Duodenal mucosa (tissue), 2 donors: Measurements from ENCODE around the gene IDI2.
A peak's percentile ranks its signal among the peaks of the same experiment; 100 is the strongest.

Source experiments
- H3K27ac ChIP-seq: one replicate; pipeline ENCODE4 v1.7.0; 2013; ENCODE audit warnings: low read depth, low read length
- H3K27me3 ChIP-seq, 2 donors: one replicate each; pipeline ENCODE4 v1.7.0; 2013; ENCODE audit warnings: low read length in 2 of 2, control low read depth in 1 of 2; ENCODE audit not compliant: insufficient read depth in 2 of 2, control insufficient read depth in 1 of 2
- H3K36me3 ChIP-seq, 2 donors: one replicate each; pipeline ENCODE4 v1.7.0; 2013; ENCODE audit warnings: low read length in 2 of 2, control low read depth in 1 of 2; ENCODE audit not compliant: insufficient read depth in 2 of 2, control insufficient read depth in 1 of 2
- H3K4me1 ChIP-seq, 2 donors: one replicate each; pipeline ENCODE4 v1.7.0; 2013; ENCODE audit warnings: low read length in 2 of 2, control low read depth in 1 of 2; ENCODE audit not compliant: insufficient read depth in 2 of 2, control insufficient read depth in 1 of 2
- H3K4me3 ChIP-seq, 2 donors: one replicate each; pipeline ENCODE4 v1.7.0; 2013; ENCODE audit warnings: low read length in 2 of 2, low read depth in 1 of 2
- H3K9ac ChIP-seq, 2 donors: one replicate each; pipeline ENCODE4 v1.7.0; 2013; ENCODE audit warnings: low read length in 2 of 2, low read depth in 1 of 2
- H3K9me3 ChIP-seq, 2 donors: one replicate each; pipeline ENCODE4 v1.7.0; 2013; ENCODE audit warnings: low read length in 2 of 2, control low read depth in 1 of 2; ENCODE audit not compliant: control insufficient read depth in 1 of 2

IDI2 gene

DNA sequence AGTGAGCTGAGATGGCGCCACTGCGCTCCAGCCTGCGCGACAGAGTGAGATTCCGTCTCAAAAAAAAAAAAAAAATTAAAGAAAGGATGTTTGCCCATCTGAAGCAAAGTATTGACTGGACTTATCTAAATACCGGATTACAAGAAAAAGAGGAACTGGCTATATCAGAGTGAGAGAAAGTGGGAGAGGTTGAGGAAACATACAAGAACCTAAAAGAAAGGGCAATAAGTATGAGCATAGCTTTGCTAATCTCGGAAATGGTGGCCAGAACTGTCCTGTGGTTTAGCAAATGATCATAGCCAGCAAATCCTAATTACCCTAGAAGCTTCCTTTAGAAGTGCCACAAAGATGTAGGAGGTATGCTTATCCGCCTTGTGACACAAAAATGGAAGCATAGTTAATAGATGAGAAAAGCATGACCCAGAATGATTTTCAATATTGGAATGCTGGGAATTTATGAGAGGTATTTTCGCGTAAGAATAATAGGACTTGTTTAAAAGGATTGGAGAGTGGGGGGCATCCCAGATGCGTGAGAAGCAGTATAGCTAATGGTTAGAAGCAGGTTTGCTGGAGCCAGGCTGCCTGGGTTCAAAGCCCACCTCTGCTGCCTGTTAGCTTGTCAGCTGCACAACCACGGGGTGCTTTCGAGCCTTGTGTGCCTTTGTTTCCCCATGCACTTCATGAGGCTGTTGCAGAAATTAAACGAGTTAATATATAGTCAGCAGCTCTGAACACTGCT is 38.6 kb downstream of the IDI2 start:
- H3K4me3 ChIP-seq, result peak overlapping the region; percentile 91 to 95
- H3K27ac ChIP-seq, result no peak overlapping the region
- H3K36me3 ChIP-seq, result no peaks in the 10 kb centered on the region
- peaks cover 25 to 33% of the 10 kb centered on the region in 2 donors for H3K4me1 ChIP-seq
- H3K9me3 ChIP-seq, result no peaks in the 10 kb centered on the region
- no peaks in the 10 kb centered on the region for H3K27me3 ChIP-seq
- peak overlapping the region; percentile 85 to 94 for H3K9ac ChIP-seq

DNA sequence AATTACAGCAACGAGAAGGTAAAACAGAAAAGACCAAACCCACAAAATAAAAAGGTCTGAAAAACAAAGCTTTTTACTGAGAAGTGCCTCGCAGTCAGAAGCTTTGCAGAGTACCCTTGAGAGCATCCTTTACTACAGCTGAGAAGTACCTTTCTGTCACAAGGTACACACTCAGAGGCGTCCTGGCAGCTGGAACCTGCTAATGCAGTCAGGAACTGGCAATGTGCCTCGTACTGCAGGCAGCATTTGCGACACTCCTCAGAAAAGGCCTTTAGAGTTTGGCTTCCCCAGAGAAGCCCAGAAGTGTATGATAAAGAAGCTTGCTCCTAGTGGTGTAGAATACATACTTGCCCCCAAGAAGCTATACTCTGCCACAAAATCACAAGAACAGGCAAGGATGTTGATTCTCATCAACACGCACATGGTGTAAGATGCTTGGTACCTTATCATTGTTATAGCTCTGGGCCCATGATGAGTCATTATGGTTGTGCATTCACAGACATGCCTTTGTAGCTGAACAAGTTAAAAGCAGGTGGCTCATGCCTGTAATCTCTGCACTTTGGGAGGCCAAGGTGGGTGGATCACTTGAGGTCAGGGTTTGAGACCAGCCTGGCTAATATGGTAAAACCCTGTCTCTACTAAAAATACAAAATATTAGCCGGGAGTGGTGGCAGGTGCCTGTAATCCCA is 39.4 kb downstream of the IDI2 start:
- no peak overlapping the region for H3K9ac ChIP-seq
- H3K27me3 ChIP-seq, result no peaks in the 10 kb centered on the region
- H3K4me1 ChIP-seq, result peaks cover 25 to 33% of the 10 kb centered on the region in 2 donors
- H3K36me3 ChIP-seq, result no peaks in the 10 kb centered on the region
- H3K4me3 ChIP-seq, result no peak overlapping the region
- H3K27ac ChIP-seq, result no peak overlapping the region
- H3K9me3 ChIP-seq, result no peaks in the 10 kb centered on the region

DNA sequence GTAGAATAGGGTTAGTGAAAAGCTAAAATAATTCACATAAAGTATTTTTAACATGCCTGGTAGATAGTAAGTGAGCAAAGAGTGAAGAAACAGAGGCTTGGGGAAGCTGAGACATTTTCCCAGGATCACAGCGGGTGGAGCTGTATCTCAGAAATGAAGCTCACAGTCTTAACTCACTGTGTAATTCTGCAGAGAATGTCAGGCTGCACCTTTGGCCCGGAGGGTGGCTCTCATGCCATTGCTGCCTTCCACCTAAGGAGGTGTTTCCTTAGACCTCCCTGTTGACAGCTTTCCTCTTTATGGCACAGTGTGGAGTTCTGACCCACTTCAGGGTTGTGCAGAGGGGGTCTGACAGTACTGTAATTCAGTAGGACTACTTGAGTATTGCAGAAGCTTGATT is 40.3 kb downstream of the IDI2 start:
- Histone ChIP-seq H3K4me1 (peaks cover 25 to 33% of the 10 kb centered on the region in 2 donors), H3K9ac (no peak overlapping the region), H3K36me3 (peaks cover 0 to 3% of the 10 kb centered on the region in 2 donors), H3K27ac (no peak overlapping the region), H3K27me3 (no peaks in the 10 kb centered on the region), H3K4me3 (no peak overlapping the region), H3K9me3 (peaks cover 3 to 9% of the 10 kb centered on the region in 2 donors)

DNA sequence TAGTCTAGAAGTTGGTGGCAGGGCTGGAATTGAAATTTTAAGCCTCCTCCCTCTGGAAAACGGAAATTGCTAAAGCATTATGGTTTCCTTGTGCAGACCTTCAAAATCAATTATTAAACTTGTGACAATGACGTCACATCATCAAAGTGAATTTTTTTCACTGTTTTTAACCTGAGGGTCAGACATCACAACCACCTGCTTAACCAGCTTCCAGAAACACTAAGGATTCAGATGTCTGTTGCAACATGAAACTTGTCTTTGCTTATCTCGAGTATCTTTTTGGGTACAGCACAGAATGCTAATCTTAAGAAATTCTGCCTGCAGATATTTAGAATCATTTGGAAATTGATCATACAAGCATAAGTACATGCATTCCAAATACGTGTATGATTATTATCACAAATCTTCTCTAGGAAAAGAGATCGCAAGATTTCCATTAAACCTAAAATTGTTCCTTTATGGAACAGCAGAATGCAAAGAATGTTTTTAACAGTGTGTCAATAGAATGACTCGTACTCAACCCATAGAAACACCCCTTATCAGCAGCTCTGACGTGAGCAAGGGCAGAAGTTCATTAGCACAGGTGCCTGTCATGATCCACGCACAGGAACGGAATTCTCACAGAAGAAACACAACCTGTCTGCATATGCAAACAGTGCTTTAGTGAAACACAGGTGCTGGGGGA is 41.5 kb downstream of the IDI2 start:
- H3K4me1 ChIP-seq, result peaks cover 16 to 25% of the 10 kb centered on the region in 2 donors
- no peak overlapping the region for H3K27ac ChIP-seq
- H3K4me3 ChIP-seq, result no peak overlapping the region
- H3K27me3 ChIP-seq, result no peaks in the 10 kb centered on the region
- no peak overlapping the region for H3K9ac ChIP-seq
- peaks cover 0 to 5% of the 10 kb centered on the region in 2 donors for H3K36me3 ChIP-seq
- H3K9me3 ChIP-seq, result peaks cover 10 to 17% of the 10 kb centered on the region in 2 donors

DNA sequence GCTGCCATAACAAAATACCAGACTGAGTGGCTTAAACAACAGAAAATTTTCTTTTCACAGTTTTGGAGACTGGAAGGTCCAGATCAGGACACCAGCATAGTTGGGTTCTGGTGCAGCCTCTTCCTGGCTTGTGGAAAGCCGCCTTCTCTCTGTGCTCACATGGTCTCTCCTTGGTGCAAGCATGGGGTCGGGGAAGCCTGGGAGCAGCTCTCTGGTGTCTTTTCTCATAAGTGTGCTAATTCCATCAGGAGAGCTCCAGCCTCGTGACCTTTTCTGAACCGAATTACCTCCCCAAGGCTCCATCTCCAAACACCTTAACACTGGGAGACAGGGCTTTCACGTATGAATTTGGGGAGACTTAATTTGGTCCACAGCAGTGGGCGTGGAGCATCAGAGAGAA is 42.3 kb downstream of the IDI2 start:
- Histone ChIP-seq H3K36me3 (peaks cover 0 to 5% of the 10 kb centered on the region in 2 donors), H3K9ac (no peak overlapping the region), H3K4me3 (no peak overlapping the region), H3K27ac (no peak overlapping the region), H3K4me1 (peaks cover 10 to 24% of the 10 kb centered on the region in 2 donors), H3K27me3 (no peaks in the 10 kb centered on the region), H3K9me3 (peaks cover 18 to 23% of the 10 kb centered on the region in 2 donors)

DNA sequence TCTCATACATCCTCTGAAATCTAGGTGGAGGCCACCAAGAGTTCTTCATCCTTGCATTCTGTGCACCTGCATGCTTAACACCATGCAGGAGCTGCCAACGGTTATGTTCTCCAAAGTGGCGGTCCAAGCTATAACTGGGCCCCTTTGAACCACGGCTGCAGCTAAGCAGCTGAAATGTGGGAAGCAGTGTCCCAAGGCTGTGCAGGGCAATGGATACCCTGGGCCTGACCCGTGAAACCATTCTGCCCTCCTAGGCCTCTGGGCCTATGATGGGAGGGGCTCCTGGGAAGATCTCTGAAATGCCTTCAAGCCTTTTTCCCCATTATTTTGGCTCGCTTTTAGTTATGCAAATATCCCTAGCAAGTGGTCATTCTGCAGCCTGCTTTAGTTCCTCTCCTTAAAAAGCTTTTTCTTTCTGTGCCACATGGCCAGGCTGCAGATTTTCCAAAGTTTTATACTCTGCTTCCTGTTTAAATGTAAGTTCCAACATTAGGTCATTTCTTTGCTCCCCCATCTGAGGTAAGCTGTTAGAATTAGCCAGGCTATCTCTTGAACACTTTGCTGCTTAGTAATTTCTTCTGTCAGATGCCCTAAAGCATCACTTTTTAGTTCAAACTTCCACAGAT is 45.1 kb downstream of the IDI2 start:
- Histone ChIP-seq H3K4me3 (no peak overlapping the region), H3K36me3 (peaks cover 0 to 5% of the 10 kb centered on the region in 2 donors), H3K27ac (no peak overlapping the region), H3K27me3 (no peaks in the 10 kb centered on the region), H3K9me3 (peaks cover 22 to 23% of the 10 kb centered on the region in 2 donors), H3K9ac (no peak overlapping the region), H3K4me1 (peaks cover 0 to 10% of the 10 kb centered on the region in 2 donors)

DNA sequence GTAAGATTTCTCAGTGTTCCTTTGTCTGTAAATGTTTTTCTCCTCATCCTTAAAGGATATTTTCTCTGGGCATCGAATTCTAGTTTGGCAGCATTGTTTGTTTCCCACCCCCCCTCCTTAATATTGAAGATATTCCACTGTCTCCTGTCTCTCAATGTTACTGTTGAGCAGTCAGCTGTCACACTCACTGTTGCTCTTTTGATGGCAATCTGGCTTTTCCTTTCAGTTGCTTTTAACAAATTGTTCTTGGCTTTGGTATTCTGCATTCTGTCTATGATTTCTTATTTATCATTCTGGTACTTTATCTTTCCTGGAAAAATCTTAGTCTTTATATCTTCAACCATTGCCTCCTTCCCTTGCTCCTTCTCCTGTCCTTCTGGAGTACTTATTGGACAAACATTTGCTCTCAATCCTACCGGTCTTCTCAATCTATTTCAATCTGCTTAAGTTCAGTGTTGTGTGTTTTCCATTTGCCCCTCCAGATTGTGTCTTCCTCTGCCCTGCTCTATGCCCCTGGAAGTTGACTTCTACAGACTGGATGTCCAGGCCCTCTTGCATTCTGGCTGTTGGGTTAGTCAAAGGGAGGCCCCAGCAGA is 46.7 kb downstream of the IDI2 start:
- no peaks in the 10 kb centered on the region for H3K27me3 ChIP-seq
- no peak overlapping the region for H3K9ac ChIP-seq
- no peak overlapping the region for H3K4me3 ChIP-seq
- peaks cover 22 to 23% of the 10 kb centered on the region in 2 donors for H3K9me3 ChIP-seq
- peaks cover 0 to 5% of the 10 kb centered on the region in 2 donors for H3K36me3 ChIP-seq
- H3K27ac ChIP-seq, result no peak overlapping the region
- peaks cover 0 to under 1% of the 10 kb centered on the region in 2 donors for H3K4me1 ChIP-seq

DNA sequence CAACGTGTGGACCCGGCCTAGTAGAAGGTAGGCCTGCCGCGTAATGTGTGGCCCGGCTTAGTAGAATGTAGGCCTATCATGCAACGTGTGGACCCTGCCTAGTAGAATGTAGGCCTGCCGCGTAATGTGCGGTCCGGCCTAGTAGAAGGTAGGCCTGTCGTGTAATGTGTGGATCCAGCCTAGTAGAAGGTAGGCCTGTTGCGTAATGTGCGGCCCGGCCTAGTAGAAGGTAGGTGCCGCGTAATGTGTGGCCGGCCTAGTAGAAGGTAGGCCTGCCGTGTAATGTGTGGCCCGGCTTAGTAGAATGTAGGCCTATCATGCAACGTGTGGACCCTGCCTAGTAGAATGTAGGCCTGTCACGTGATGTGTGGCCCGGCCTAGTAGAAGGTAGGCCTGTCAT is 49.3 kb downstream of the IDI2 start:
- H3K9ac ChIP-seq, result no peak overlapping the region

DNA sequence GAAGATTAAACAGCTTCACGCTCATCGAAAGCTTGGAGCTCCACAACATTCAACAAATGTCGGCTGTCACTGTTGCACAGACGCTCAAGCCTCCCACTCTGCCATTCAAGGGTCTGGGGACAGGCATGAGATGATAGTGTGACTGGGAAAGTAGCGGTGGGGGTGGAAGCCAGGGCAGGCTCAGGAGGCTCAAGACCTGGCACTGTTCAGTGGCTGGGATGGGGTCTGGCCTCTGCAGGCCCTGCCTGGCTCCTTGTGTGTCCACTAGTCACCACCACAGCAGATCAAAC is 50.9 kb downstream of the IDI2 start:
- Histone ChIP-seq H3K9me3 (peaks cover 10 to 14% of the 10 kb centered on the region in 2 donors), H3K36me3 (no peaks in the 10 kb centered on the region), H3K4me1 (peaks cover 5 to 12% of the 10 kb centered on the region in 2 donors), H3K27me3 (no peaks in the 10 kb centered on the region), H3K4me3 (no peak overlapping the region), H3K27ac (no peak overlapping the region), H3K9ac (no peak overlapping the region)

More for the DNA sequence above, 49.3 kb downstream of the IDI2 start:
- Histone ChIP-seq H3K36me3 (peaks cover 0 to 5% of the 10 kb centered on the region in 2 donors), H3K27ac (no peak overlapping the region), H3K9me3 (peaks cover 22 to 23% of the 10 kb centered on the region in 2 donors), H3K27me3 (no peaks in the 10 kb centered on the region), H3K4me1 (peaks cover 0 to 2% of the 10 kb centered on the region in 2 donors), H3K4me3 (no peak overlapping the region)
